Endothelial cell of umbilical vein (primary cell): Measurements from ENCODE around the gene CXADR.

Experiments
- EZH2 ChIP-seq: IDR thresholded peaks from 2 replicates; pipeline ENCODE4 v1.6.1; 2012; ENCODE audit warnings: borderline replicate concordance, low read depth, mild to moderate bottlenecking, moderate library complexity, low read length, inconsistent platforms; ENCODE audit not compliant: severe bottlenecking
- GATA2 ChIP-seq: IDR thresholded peaks from 2 replicates; pipeline ENCODE4 v1.7.0; 2011; ENCODE audit warnings: low read depth, mild to moderate bottlenecking, moderate library complexity, mixed read lengths, low read length; ENCODE audit not compliant: insufficient read length, insufficient read depth
- MYC ChIP-seq: IDR thresholded peaks from one replicate; pipeline ENCODE4 v1.6.1; 2011; ENCODE audit warnings: mild to moderate bottlenecking, low read depth, low read length
- POLR2AphosphoS5 ChIP-seq: IDR thresholded peaks from 2 replicates; pipeline ENCODE4 v1.6.1; 2012; ENCODE audit warnings: low read depth, mild to moderate bottlenecking, control low read depth, low read length, moderate library complexity; ENCODE audit not compliant: insufficient read depth
- TF ChIP-seq, protein P1 (sequence below), 2 donors: IDR thresholded peaks; 1 replicate in 1 of 2; 2 replicates in 1 of 2; pipeline ENCODE4 v1.5.1; 2011; ENCODE audit warnings: low read length in 2 of 2, mild to moderate bottlenecking in 2 of 2, moderate library complexity in 2 of 2, control low read depth in 1 of 2, inconsistent platforms in 1 of 2, low read depth in 1 of 2; ENCODE audit not compliant: insufficient read depth in 1 of 2; ENCODE audit errors: extremely low read depth in 1 of 2

DNA sequence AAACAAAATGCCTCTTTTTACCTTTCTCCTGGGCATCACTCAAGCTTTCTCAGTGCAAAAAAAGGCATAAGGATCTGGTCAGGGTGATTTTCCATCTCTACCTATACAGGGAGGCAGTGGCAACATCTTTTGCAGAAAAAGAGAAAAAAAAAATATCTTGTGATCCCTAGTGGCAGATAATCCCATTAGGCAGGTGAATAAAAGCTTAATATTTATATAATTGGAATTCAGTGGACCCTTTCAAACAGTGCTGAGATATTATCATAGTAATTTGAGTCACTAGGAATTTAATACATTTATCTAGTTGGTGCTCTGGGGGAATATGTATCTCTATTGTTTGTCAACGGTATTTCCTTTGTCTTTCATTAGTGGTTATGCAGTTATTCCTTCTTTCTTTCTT lies 29.9 kb upstream of the CXADR start:
- TF ChIP-seq EZH2 (no peak), GATA2 (no peak), MYC (no peak), POLR2AphosphoS5 (no peak)
- TF ChIP-seq, protein P1, sequence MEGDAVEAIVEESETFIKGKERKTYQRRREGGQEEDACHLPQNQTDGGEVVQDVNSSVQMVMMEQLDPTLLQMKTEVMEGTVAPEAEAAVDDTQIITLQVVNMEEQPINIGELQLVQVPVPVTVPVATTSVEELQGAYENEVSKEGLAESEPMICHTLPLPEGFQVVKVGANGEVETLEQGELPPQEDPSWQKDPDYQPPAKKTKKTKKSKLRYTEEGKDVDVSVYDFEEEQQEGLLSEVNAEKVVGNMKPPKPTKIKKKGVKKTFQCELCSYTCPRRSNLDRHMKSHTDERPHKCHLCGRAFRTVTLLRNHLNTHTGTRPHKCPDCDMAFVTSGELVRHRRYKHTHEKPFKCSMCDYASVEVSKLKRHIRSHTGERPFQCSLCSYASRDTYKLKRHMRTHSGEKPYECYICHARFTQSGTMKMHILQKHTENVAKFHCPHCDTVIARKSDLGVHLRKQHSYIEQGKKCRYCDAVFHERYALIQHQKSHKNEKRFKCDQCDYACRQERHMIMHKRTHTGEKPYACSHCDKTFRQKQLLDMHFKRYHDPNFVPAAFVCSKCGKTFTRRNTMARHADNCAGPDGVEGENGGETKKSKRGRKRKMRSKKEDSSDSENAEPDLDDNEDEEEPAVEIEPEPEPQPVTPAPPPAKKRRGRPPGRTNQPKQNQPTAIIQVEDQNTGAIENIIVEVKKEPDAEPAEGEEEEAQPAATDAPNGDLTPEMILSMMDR (IDR thresholded peaks at IDR 0.05; ENCODE audit: extremely low read depth in 1 of 2, insufficient read depth in 1 of 2, low read depth in 1 of 2, low read length in 2 of 2), result no peak
